CD4-positive, alpha-beta T cell treated with Interferon gamma for 1 hour (primary cell): ENCODE data around the gene CRIP1.
A peak's percentile ranks its signal among the peaks of the same experiment; 100 is the strongest.

Source experiments
- DNase-seq: peaks from one replicate; pipeline ENCODE4 v3.0.0-alpha.2; 2020

Gene CRIP1

GRCh38 chr14:105536691-105537579, 50.2 kb downstream of the CRIP1 start:
- no peak for DNase-seq

GRCh38 chr14:105537580-105538474, 51.1 kb downstream of the CRIP1 start:
- DNase-seq = peak; percentile 48
